Thyroid gland (tissue), 4 donors: ENCODE results near the gene KCNMA1.

Source experiments
- POLR2A ChIP-seq, 2 donors: fragments of 450-650 bp; IDR thresholded peaks; one replicate each; pipeline ENCODE4 v1.6.1; 2017; ENCODE audit warnings: antibody characterized with exemption in 2 of 2, mild to moderate bottlenecking in 2 of 2, moderate library complexity in 1 of 2
- TF ChIP-seq, protein P1 (sequence below), 6 experiments: fragments of 200-600 bp in 3 of 6; fragments of 450-650 bp in 3 of 6; sonication (generic) in 3 of 6; IDR thresholded peaks; one replicate each; pipeline ENCODE4 v1.5.1; 2016 to 2019; ENCODE audit warnings: antibody characterized with exemption in 6 of 6, mild to moderate bottlenecking in 2 of 6, inconsistent platforms in 1 of 6, moderate library complexity in 1 of 6

DNA sequence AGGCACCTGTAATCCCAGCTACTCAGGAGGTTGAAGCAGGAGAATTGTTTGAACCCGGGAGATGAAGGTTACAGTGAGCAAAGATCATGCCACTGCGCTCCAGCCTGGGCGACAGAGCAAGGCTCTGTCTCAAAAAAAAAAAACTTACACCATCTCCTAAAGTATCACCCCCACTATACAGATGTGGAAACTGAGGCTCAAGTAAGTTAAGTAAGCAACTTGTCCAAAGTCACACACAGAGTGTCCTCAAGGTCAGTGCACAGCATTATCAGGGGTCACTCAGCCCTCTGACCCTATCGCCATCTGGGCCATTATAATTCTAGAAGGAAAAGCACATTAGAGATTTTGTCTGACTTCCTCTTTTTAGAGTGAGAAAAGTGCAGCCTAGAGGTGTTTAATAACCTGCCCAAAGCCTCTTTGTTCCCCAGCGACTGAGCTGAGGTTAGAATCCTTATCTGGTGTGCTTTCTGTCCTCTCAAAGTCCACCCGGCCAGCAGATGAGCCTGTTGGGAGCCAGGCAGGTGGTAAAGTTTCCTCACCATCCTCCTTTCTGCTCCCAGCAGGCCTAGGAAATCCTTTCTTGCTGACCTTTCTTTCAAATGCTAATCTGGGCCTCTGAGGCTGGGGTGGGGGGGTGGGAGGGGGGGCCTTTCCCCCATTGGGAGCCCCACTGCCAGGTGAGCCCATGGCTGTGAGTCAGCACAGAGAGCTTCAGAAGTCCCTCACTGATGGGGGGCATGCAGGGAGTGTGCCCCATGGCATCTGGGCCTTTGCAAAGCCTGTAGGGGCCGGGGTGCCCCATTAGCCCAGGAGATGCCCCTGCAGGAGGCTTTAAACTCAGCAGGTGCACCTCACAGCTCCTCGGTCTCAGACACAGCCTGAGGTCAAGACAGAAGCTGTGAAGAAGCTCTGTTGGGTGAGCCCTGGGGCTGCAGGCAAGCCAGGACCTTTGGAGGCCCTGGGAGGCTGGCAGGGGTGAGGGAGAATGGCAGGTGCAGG lies 12.0 kb upstream of the KCNMA1 start:
- TF ChIP-seq, protein P1, sequence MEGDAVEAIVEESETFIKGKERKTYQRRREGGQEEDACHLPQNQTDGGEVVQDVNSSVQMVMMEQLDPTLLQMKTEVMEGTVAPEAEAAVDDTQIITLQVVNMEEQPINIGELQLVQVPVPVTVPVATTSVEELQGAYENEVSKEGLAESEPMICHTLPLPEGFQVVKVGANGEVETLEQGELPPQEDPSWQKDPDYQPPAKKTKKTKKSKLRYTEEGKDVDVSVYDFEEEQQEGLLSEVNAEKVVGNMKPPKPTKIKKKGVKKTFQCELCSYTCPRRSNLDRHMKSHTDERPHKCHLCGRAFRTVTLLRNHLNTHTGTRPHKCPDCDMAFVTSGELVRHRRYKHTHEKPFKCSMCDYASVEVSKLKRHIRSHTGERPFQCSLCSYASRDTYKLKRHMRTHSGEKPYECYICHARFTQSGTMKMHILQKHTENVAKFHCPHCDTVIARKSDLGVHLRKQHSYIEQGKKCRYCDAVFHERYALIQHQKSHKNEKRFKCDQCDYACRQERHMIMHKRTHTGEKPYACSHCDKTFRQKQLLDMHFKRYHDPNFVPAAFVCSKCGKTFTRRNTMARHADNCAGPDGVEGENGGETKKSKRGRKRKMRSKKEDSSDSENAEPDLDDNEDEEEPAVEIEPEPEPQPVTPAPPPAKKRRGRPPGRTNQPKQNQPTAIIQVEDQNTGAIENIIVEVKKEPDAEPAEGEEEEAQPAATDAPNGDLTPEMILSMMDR (IDR thresholded peaks at IDR 0.05) = no peak
- TF ChIP-seq POLR2A (IDR thresholded peaks at IDR 0.05) = no peak
